Colonic mucosa (tissue), 4 donors: Measurements from ENCODE around the gene TBC1D12. TPM values are rescaled to one million over a fixed set of nuclear protein-coding genes. Genes with fewer than 3 reads are reported as not detected.
"Not testable (repeated sequence)": the region's sequence is repeated elsewhere in the genome, so short reads cannot be mapped to it uniquely, and the experiment has no call there.

ENCODE experiments used
- DNase-seq: peaks from one replicate; pipeline ENCODE4 v3.0.0-alpha.2; 2020
- H3K27ac ChIP-seq: fragments of 200-600 bp; one replicate; pipeline ENCODE4 v1.8.0; 2021
- H3K27me3 ChIP-seq: fragments of 200-600 bp; one replicate; pipeline ENCODE4 v1.8.0; 2021
- H3K36me3 ChIP-seq: fragments of 200-600 bp; one replicate; pipeline ENCODE4 v1.8.0; 2021
- H3K4me1 ChIP-seq: fragments of 200-600 bp; one replicate; pipeline ENCODE4 v1.8.0; 2021; ENCODE audit warnings: mild to moderate bottlenecking
- H3K4me3 ChIP-seq: fragments of 200-600 bp; one replicate; pipeline ENCODE4 v1.8.0; 2021
- H3K9ac ChIP-seq, 2 donors: one replicate each; pipeline ENCODE4 v1.7.0; 2013; ENCODE audit warnings: control low read depth in 2 of 2, low read depth in 2 of 2, low read length in 2 of 2
- H3K9me3 ChIP-seq: fragments of 200-600 bp; one replicate; pipeline ENCODE4 v1.8.0; 2021
- CTCF ChIP-seq: fragments of 200-600 bp; IDR thresholded peaks from one replicate; pipeline ENCODE4 v1.8.0; 2022; ENCODE audit warnings: antibody characterized with exemption, mild to moderate bottlenecking
- intact Hi-C: fragments of 100-400 bp; cut with DNase I; formaldehyde crosslinking; loops from one replicate; pipeline ENCODE4 v1.14.1; 2022
- total RNA-seq, 2 donors: library from RNA; stranded (reverse); fragmentation: NEBNext Ultra II Directional in 1 of 2; extraction: Animal tissue kit (Norgen Biotek cat#: 25700) in 1 of 2; gene quantifications; one replicate each; pipeline ENCODE4 v1.2.1, GENCODE V29; 2021
- donor health status: healthy.
- donor health status: DM: no; HTN: no; CAD: no.
- donor health status: DM: no; HTN: no; CAD: no.

TBC1D12 gene
- total RNA-seq, 2 donors from 2014 or later = 18.0 to 21.0 TPM

- no peak overlapping the region for H3K27ac ChIP-seq
- H3K36me3 ChIP-seq = no peaks in the 10 kb centered on the region
- H3K9ac ChIP-seq = no peak overlapping the region
- H3K27me3 ChIP-seq = no peaks in the 10 kb centered on the region
- intact Hi-C loops = no loop called here
- TF ChIP-seq CTCF = no peak
- no peaks in the 10 kb centered on the region for H3K9me3 ChIP-seq
- DNase-seq = no peak
- no peaks in the 10 kb centered on the region for H3K4me1 ChIP-seq
- no peak overlapping the region for H3K4me3 ChIP-seq
Measured at GRCh38 chr10:94370501-94370900, 31.8 kb upstream of the TBC1D12 start.

- no peak overlapping the region for H3K4me3 ChIP-seq
- no peaks in the 10 kb centered on the region for H3K4me1 ChIP-seq
- TF ChIP-seq CTCF = no peak
Measured at GRCh38 chr10:94375374-94375773, 27.0 kb upstream of the TBC1D12 start.

GRCh38 chr10:94376865-94377264 is 25.5 kb upstream of the TBC1D12 start:
- H3K36me3 ChIP-seq = no peaks in the 10 kb centered on the region
- H3K9me3 ChIP-seq = no peaks in the 10 kb centered on the region
- H3K27me3 ChIP-seq = no peaks in the 10 kb centered on the region
- H3K4me3 ChIP-seq = no peak overlapping the region
- intact Hi-C loops = no loop called here
- no peaks in the 10 kb centered on the region for H3K4me1 ChIP-seq
- DNase-seq = no peak
- TF ChIP-seq CTCF = no peak
- no peak overlapping the region for H3K9ac ChIP-seq
- H3K27ac ChIP-seq = no peak overlapping the region

More at GRCh38 chr10:94375374-94375773, 27.0 kb upstream of the TBC1D12 start:
- H3K27me3 ChIP-seq = no peaks in the 10 kb centered on the region
- intact Hi-C loops = no loop called here
- no peaks in the 10 kb centered on the region for H3K36me3 ChIP-seq
- no peak overlapping the region for H3K9ac ChIP-seq
- no peaks in the 10 kb centered on the region for H3K9me3 ChIP-seq
- DNase-seq = no peak
- no peak overlapping the region for H3K27ac ChIP-seq

GRCh38 chr10:94383530-94383929 is 18.8 kb upstream of the TBC1D12 start:
- Histone ChIP-seq H3K36me3 (no peaks in the 10 kb centered on the region), H3K27ac (no peak overlapping the region), H3K4me3 (no peak overlapping the region), H3K9me3 (no peaks in the 10 kb centered on the region), H3K9ac (no peak overlapping the region), H3K27me3 (no peaks in the 10 kb centered on the region), H3K4me1 (peaks cover 4% of the 10 kb centered on the region)
- DNase-seq = no peak
- TF ChIP-seq CTCF = no peak
- intact Hi-C loops = no loop called here

GRCh38 chr10:94385733-94386132 is 16.6 kb upstream of the TBC1D12 start:
- H3K9me3 ChIP-seq, H3K4me3 ChIP-seq, H3K36me3 ChIP-seq, intact Hi-C loops, H3K4me1 ChIP-seq, H3K27me3 ChIP-seq, DNase-seq, H3K9ac ChIP-seq, H3K27ac ChIP-seq: not testable (repeated sequence)

- H3K9ac ChIP-seq, H3K36me3 ChIP-seq, intact Hi-C loops, H3K27me3 ChIP-seq, H3K4me1 ChIP-seq, H3K4me3 ChIP-seq, DNase-seq, H3K9me3 ChIP-seq, H3K27ac ChIP-seq: not testable (repeated sequence)
Measured at GRCh38 chr10:94392117-94392516, 10.2 kb upstream of the TBC1D12 start.
